GM18499 (cell line): Measurements from ENCODE around the gene CMC4.

Source experiments
- ATAC-seq: cut with Tn5 transposase; IDR thresholded peaks from one replicate; pipeline ENCODE4 v1.9.1; 2021; ENCODE audit warnings: moderate number of reproducible peaks; ENCODE audit not compliant: insufficient read depth, unreplicated experiment

Gene CMC4

DNA sequence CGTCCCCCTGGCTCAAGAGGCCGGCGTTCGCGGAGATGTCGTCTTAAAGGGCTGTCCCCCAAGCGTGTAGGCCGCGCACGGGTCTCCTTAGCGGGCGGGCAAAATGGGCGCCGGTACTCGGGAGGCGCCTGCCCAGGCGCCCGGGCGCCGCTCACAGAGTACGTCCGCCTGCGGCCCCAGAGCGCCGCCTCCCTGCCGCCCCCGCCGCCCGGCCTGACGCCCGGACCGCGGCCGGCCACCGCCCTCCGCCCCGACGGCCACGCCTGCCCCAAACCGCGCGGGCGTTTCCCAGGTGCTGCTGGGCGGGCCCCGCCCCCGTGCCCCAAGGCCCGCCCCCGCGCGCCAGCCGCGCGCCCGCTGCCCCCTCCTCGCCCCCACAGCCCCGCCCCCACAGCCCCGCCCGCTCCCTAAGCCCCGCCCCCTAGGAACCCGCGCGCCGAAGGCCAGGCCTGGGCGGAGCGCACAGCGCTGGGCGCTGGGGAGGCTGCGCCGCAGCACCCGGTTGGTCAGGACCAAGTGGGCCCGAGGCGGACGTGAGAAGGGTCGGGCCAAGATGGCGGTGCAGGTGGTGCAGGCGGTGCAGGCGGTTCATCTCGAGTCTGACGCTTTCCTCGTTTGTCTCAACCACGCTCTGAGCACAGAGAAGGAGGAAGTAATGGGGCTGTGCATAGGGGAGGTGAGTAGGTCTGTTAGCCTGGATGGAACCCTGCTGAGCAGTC, at the start of gene CMC4, which contains the start of the genes BRCC3 and MTCP1:
Gene CMC4 (minus strand): TSS at position 162 of the 719 bp plus-strand sequence. CDS start 7,113 bp downstream, outside the sequence.
Gene BRCC3 (plus strand): TSS at position 534 of the 719 bp plus-strand sequence. CDS start 20 bp downstream, at position 554.
Gene MTCP1 (minus strand): TSS at position 162 of the 719 bp plus-strand sequence. CDS start 5,126 bp downstream, outside the sequence.
- ATAC-seq, result no peak

DNA sequence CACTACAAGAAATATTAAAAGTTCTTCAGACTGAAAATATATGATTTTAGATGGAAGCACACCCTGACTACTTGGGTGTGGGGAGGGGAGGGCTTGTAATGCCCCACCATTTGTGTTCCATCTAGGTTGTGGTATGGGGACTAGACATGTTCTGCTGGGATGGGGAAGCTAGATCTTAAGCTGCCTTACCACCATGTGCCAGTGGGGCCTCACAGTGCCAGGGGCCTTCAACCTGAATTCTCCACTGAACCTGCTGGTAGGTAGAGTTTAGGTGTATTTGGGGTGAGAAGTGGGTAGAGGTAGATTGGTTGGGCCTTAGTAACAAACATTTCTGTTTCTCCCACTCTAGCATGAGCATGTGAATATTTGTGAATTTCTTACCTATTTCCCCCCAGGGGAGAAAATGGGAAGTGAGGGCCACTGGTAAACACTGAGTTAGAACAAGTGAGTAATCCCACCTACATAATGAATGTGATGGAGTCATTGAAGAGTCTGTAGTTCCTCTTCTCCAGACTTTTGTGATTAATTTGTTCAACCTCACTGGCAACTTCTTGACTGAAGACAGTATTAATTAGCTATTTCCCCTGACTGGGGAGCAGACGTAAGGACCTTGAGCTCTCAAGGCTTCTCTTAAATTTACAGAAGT, 44.4 kb upstream of the CMC4 start:
- no peak for ATAC-seq

DNA sequence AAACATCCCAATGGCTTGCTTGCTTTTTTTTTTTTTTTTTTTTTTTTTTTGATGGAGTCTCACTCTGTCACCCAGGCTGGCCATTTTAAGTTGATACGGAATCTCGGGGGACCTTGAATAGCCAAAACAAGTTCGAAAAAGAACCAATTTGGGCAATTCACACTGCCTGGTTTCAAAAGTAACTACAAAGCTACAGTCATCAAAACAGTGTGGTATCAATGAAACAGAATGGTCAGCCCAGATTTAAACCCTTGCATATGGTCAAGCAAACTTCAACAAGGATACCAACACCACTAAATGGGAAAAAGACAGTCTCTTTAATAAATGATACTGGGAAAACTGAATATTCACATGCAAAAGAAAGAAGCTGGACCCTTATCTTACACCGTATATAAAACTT, 42.2 kb upstream of the CMC4 start:
- no peak for ATAC-seq

DNA sequence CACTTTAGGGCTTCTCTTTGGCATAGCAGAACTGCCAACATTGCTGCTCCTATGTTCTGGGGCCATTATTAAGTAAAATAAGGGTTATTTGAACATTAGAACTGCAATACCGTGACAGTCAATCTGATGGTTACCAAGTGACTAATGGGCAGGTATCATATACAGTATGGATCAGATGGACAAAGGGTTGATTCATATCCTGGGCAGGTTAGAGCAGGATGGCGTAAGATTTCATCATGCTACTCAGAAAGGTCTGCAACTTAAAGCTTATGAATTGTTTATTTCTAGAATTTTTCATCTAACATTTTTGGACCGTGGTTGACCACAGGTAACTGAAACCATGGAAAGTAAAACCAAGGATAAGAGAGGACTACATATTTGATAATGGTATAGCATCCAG, 41.2 kb upstream of the CMC4 start:
- no peak for ATAC-seq

DNA sequence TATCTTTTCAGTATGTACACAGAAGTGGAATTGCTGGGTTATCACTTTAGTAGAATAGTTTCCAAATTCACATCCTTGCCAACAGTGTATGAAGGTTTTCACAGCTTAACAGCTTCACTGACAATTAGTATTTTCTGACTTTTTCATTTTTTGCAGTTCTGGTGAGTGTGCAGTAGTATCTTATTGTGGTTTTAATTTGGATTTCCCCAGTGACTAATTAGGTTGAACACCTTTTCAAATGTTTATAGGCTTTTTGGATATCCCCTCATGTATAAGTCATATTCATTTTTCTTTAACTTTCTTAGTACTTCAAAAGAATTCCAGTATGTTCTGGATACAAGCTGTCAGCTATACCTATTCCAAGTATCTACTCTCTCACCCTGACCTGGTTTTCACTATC, 37.5 kb upstream of the CMC4 start:
- ATAC-seq, result no peak

- ATAC-seq, result no peak
These were observed 35.0 kb upstream of the CMC4 start for GRCh38 chrX:155105919-155106318.

DNA sequence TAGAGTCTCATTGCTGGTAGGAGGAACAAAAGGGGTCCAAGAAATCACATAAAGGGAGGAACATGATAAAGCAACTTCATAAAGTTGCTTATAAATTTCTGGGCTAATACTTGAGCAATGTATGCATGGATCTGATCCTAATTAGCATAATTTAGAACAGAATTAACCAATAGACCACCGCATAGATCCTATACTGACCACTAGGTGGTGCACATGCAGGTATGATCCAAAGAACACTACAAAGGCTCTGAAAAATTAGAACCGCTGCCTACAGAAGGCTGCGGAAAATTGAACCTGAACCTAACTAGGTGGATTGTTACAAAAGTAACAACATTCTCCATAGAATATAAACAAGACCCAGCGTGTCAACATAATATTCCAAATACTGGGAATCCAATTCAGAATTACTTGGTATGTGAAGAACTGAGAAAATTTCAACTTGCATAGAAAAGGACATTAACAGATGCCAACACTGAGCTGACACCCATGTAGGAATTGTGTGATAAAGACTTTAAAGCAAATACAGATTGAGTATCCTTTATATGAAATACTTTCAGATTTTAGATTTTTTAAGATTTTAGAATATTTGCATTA, 23.6 kb upstream of the CMC4 start:
- ATAC-seq, result no peak

DNA sequence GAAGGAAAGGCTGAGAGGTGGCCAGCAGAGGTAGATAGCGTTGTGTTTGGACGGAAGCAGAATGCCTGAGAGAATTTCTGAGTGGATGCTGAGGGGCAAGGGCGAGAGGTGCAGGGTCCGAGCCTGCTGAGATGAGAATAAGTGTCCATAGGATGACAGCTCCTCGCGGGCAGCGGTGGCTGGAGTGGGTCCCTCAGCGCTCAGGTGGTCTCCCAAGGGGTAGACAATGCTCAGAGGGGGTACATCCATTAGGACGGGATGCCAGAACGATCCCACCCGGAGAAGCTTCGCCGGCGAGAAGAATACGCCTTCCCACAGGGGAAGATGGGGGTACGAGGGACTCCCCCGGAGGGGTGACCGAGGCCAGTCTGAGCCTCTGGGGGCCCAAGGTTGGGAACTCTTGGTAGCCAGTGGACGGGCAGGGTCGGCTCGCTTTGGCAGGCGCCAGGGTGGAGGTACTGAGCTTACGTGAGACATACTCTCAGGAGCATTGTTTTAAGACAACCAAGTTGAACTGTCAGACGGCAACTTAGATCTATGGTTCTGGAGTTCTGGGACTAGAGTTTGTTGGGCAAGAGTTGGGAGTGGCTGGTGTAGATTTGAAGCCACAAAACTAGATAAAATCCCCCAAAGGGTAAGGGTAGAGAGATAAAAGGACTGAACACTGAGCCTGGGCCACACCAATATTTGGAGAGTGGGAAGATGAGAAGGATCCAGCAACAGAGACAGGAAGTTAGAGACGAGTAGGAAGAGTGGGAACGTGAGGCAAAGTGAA, 16.2 kb upstream of the CMC4 start:
- ATAC-seq, result no peak

GRCh38 chrX:155086202-155086840, 15.4 kb upstream of the CMC4 start:
- no peak for ATAC-seq

GRCh38 chrX:155071694-155072280, 851 bp upstream of the CMC4 start:
- no peak for ATAC-seq

GRCh38 chrX:155070663-155070974, 317 bp downstream of the CMC4 start:
- no peak for ATAC-seq

- no peak for ATAC-seq
These were observed 898 bp downstream of the CMC4 start for GRCh38 chrX:155070038-155070437.

- no peak for ATAC-seq
These were observed 1.5 kb downstream of the CMC4 start for GRCh38 chrX:155069414-155069813.

DNA sequence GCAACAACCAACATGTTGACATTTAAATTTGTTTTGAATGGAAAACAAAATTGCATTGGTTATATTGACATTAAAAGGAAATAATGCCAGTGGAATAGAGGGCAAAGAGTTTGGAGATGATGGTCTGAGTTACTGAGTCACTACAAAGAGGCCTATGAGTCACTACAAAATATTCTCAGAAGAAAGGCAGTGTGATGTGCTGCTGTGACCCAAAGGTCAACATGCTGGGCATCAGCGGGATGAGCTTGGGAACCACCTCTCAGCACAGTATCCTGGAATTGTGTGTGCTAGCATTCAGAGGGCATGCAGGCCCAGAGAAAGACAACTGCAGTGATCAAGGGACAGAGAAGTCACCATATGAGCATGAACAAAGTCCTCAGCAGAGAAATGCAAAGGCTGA, 2.8 kb downstream of the CMC4 start:
- ATAC-seq, result no peak

GRCh38 chrX:155065035-155065734, 5.8 kb downstream of the CMC4 start:
- no peak for ATAC-seq

- ATAC-seq, result no peak
These were observed 9.2 kb downstream of the CMC4 start for GRCh38 chrX:155061760-155062159.

DNA sequence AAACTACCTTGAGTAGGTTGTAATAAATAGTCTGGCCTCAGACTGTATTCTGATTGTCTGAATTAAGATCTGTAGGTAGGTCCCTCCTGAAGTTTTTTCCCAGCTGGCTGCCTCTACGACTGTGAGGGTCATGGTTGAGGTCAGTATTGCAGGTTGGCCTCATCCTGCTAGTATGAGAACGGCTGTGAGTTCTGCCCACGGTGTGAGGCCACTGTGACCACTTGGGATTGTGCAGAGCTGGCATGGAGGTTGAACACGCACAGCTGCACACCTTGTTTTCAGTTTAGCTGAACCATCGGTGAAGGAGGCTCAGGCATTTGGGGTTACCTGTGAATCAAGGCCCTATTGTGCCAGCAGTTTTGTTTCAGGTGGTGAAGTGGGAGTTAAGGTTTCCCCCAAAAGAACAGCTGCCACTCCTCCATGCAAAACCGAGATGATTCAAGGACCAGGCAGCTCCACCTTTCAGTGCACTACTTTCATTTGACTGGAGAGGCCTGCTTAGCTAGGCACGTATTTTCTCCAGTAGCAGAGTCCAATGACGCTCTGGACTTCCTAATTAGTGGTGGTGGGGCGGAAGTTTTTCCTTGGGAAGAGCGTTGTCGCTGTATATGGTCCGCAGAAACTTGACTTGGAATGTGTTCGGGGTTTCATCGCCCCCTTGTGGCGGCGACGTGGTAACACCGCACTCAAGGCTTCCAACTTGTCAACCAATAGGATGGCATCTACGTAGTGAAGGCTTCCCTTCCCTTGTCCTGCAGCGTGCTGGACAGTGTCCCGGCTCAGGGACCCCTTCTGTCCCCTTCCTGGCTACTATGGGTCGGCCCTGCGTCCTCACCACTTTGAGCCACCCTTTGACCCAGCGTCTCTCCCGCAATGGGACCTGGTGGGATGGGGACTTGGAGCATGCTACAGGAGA, 13.8 kb downstream of the CMC4 start:
- ATAC-seq, result peak; percentile 56

DNA sequence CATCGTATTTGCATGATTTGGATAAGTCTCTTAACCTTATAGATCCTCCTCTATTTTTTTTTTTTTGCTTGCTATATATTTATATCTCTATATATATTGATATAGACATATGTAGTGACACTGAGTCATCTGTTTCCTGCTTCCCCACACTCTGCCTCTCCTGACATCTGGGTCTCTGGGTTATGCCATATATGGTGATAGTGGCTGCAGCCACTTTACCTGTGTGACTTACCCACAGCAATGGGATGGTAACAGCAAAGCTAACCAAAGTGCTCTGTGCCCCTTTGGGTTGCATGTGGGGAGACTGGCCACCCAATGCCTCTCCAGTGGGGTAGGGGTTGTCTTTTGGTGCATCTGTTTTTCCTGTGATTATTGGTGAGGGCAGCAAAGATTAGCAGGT, 14.5 kb downstream of the CMC4 start:
- no peak for ATAC-seq
